OCI-LY7 (cell line): ENCODE results near the gene LEPROT. TPM values are rescaled to one million over a fixed set of nuclear protein-coding genes. Genes with fewer than 3 reads are reported as not detected.

Source experiments
- BruUV-seq: library from RNA; stranded (reverse); fragments of 400-500 nt; replicated peaks from 2 replicates; lab custom pipeline; 2021; lab: Mats Ljungman, UMichigan
- CTCF ChIA-PET: fragments of 300-600 bp; sonication (Branson Sonifier 250); formaldehyde crosslinking; loops from one replicate; lab custom pipeline; 2022; ENCODE audit warnings: antibody characterized with exemption; ENCODE audit not compliant: unreplicated experiment; lab: Charles Lee
- POLR2A ChIA-PET: fragments of 300-600 bp; sonication (Branson Sonifier 250); formaldehyde crosslinking; loops from one replicate; lab custom pipeline; 2022; ENCODE audit warnings: antibody characterized with exemption; lab: Charles Lee
- DNase-seq: peaks from one replicate; pipeline ENCODE4 v3.0.0-alpha.2; 2015; ENCODE audit warnings: low spot score
- H2AFZ ChIP-seq: fragments of 200-600 bp; sonication (generic), shearing (Covaris generic); 2 replicates; pipeline ENCODE4 v1.6.1; 2014; ENCODE audit warnings: mild to moderate bottlenecking, antibody characterized with exemption, low read length, moderate library complexity
- H3K27ac ChIP-seq: fragments of 200-600 bp; sonication (generic); 2 replicates; pipeline ENCODE4 v1.5.1; 2014; ENCODE audit warnings: mixed run types, low read depth, mild to moderate bottlenecking, moderate library complexity, low read length, inconsistent platforms; ENCODE audit not compliant: poor library complexity, severe bottlenecking
- H3K36me3 ChIP-seq: fragments of 200-600 bp; sonication (generic); 2 replicates; pipeline ENCODE4 v1.6.1; 2014; ENCODE audit warnings: mild to moderate bottlenecking, antibody characterized with exemption, low read length, moderate library complexity, mixed read lengths; ENCODE audit not compliant: insufficient read depth
- H3K4me1 ChIP-seq: fragments of 200-600 bp; sonication (generic); 2 replicates; pipeline ENCODE4 v1.5.1; 2014; ENCODE audit warnings: mild to moderate bottlenecking, low read length; ENCODE audit not compliant: insufficient read depth, poor library complexity, severe bottlenecking
- H3K4me2 ChIP-seq: fragments of 200-600 bp; sonication (generic); 2 replicates; pipeline ENCODE4 v1.6.1; 2014; ENCODE audit warnings: mild to moderate bottlenecking, low read length
- H3K4me3 ChIP-seq: fragments of 200-600 bp; sonication (generic); 2 replicates; pipeline ENCODE4 v1.5.1; 2014; ENCODE audit warnings: mild to moderate bottlenecking, low read depth, low read length; ENCODE audit not compliant: poor library complexity, severe bottlenecking
- H3K79me2 ChIP-seq: fragments of 200-600 bp; sonication (generic); 2 replicates; pipeline ENCODE4 v1.6.1; 2016; ENCODE audit warnings: low read depth, mild to moderate bottlenecking, low read length, moderate library complexity, mixed read lengths; ENCODE audit not compliant: insufficient read depth
- H3K9me2 ChIP-seq: fragments of 200-600 bp; sonication (generic); 2 replicates; pipeline ENCODE4 v1.6.1; 2016; ENCODE audit warnings: mild to moderate bottlenecking, low read length, mixed read lengths; ENCODE audit not compliant: insufficient read depth
- H3K9me3 ChIP-seq: fragments of 200-600 bp; sonication (generic); 2 replicates; pipeline ENCODE4 v1.6.1; 2014; ENCODE audit warnings: mild to moderate bottlenecking, mixed run types, low read length, mixed read lengths
- H4K20me1 ChIP-seq: fragments of 200-600 bp; sonication (generic); 2 replicates; pipeline ENCODE4 v1.6.1; 2014; ENCODE audit warnings: mild to moderate bottlenecking, antibody characterized with exemption, low read length, moderate library complexity, mixed read lengths; ENCODE audit not compliant: insufficient read depth
- EZH2phosphoT487 ChIP-seq: fragments of 200-600 bp; sonication (generic); IDR thresholded peaks from 2 replicates; pipeline ENCODE4 v1.6.1; 2018; ENCODE audit warnings: low read depth, borderline replicate concordance, mild to moderate bottlenecking, mixed run types, antibody characterized with exemption, low read length, moderate library complexity, mixed read lengths
- intact Hi-C: fragments of 100-400 bp; cut with micrococcal nuclease; formaldehyde crosslinking; loops from one replicate; pipeline ENCODE4 v1.10.0; 2022; ENCODE audit not compliant: unreplicated experiment
- total RNA-seq, 2 experiments: library from RNA; depleted of rRNA in 1 of 2; stranded (reverse); fragments of >200 nt in 1 of 2; shearing (Covaris generic) in 1 of 2; gene quantifications; 2 replicates each; pipeline ENCODE4 v1.2.3, GENCODE V29; 2014 to 2022
- TF ChIP-seq, protein P1 (sequence below): fragments of 200-600 bp; sonication (generic); conservative IDR thresholded peaks from 2 replicates; pipeline ENCODE4 v1.5.1; 2014; ENCODE audit warnings: mild to moderate bottlenecking, antibody characterized with exemption, low read length, moderate library complexity, mixed read lengths

The LEPROT gene
- total RNA-seq, 2 experiments from 2014 or later, result 14.5 to 22.7 TPM

DNA sequence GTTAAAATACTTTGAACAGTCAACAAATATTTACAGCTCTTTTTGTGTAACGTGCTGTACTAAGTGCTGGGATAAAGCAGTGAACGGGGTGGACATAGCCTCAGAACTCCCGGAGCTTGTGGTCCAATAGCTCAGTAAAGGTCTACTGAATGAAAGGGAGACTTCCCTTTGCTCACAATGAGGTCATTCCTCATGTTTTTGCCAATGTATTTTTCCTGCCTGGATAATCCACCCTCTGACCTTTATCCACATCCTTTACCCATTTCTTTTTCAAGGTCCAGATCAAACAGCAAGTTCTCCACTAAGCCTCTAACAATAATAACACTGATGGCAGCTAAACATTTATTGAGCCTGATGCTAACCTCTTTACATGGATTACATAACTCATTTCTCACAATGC is 55.9 kb downstream of the LEPROT start:
- Histone ChIP-seq H3K9me2 (no peaks in the 10 kb centered on the region), H3K4me2 (no peak overlapping the region), H3K4me3 (no peak overlapping the region), H3K79me2 (no peaks in the 10 kb centered on the region), H4K20me1 (no peaks in the 10 kb centered on the region), H2AFZ (no peak overlapping the region), H3K4me1 (no peaks in the 10 kb centered on the region), H3K36me3 (no peaks in the 10 kb centered on the region), H3K27ac (no peak overlapping the region), H3K9me3 (no peaks in the 10 kb centered on the region)
- TF ChIP-seq, protein P1, sequence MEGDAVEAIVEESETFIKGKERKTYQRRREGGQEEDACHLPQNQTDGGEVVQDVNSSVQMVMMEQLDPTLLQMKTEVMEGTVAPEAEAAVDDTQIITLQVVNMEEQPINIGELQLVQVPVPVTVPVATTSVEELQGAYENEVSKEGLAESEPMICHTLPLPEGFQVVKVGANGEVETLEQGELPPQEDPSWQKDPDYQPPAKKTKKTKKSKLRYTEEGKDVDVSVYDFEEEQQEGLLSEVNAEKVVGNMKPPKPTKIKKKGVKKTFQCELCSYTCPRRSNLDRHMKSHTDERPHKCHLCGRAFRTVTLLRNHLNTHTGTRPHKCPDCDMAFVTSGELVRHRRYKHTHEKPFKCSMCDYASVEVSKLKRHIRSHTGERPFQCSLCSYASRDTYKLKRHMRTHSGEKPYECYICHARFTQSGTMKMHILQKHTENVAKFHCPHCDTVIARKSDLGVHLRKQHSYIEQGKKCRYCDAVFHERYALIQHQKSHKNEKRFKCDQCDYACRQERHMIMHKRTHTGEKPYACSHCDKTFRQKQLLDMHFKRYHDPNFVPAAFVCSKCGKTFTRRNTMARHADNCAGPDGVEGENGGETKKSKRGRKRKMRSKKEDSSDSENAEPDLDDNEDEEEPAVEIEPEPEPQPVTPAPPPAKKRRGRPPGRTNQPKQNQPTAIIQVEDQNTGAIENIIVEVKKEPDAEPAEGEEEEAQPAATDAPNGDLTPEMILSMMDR, result no peak
- TF ChIP-seq EZH2phosphoT487, result no peak
- no peak for DNase-seq
- no TSS peak for BruUV-seq
- ChIA-PET CTCF (no interaction called here), POLR2A (no interaction called here)
- intact Hi-C loops, result no loop called here

DNA sequence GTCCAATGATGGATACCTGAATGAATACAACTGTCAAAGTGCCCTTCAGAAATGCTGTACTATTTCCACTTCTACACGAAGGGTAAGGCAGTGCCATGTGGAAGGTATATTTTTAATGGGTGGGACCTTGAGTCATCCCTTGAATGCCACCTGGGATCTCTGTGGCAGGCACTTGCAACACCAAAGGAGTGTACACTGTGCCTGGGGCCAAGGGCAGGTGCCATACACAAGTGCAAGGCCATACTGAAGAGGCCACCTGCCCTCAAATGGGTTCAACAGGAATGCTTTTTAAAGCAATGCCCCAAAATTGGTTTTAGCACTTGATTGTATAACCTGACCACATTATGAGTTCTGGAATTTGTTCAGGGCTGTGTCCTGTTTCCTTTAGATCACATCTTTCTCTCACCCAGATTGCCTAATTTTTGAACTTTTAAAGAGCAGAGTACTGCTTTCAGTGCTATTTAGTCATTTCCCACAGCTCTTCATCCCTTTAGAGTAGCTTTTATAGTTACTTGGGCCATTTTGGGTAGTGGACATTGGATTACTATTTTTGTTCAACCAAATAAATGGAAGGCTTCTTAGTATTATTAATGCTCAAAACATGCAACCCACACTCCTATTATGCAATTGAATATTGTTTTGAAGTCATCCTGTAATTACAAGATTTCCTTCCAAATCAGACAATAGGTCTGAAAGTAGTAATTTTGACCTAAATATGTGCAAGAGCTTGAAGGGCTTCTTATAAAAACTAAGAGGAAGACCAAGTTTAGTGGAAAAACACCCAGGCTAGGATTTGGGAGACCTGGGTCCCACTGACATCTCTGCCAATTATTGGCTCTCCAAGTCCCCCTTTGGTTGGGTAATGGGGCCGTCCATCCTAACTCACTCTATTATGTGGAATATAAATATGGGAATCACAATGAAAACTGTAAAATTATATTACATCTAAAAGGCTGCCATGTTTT is 57.2 kb downstream of the LEPROT start:
- H2AFZ ChIP-seq, result no peak overlapping the region

More for the DNA sequence above, 57.2 kb downstream of the LEPROT start:
- no peak for DNase-seq
- no peaks in the 10 kb centered on the region for H3K9me3 ChIP-seq
- no peak overlapping the region for H3K4me3 ChIP-seq
- H3K79me2 ChIP-seq, result no peaks in the 10 kb centered on the region
- no peaks in the 10 kb centered on the region for H3K9me2 ChIP-seq
- no TSS peak for BruUV-seq
- no peaks in the 10 kb centered on the region for H4K20me1 ChIP-seq
- intact Hi-C loops, result no loop called here
- H3K4me1 ChIP-seq, result no peaks in the 10 kb centered on the region
- no peak overlapping the region for H3K27ac ChIP-seq
- H3K36me3 ChIP-seq, result no peaks in the 10 kb centered on the region
- TF ChIP-seq EZH2phosphoT487, result no peak
- TF ChIP-seq, protein P1, result no peak
- CTCF ChIA-PET, result no interaction called here
- no peak overlapping the region for H3K4me2 ChIP-seq
- POLR2A ChIA-PET, result interaction anchor here (0.6 to 1.4 kb wide), 2 partner anchors 9 to 85 kb away, joined by 3 to 6 read pairs; no protein-coding TSS in a partner anchor
